GM21515 (cell line): ENCODE measurements around the gene GBP5.
"Not testable (repeated sequence)": the region's sequence is repeated elsewhere in the genome, so short reads cannot be mapped to it uniquely, and the experiment has no call there.

ENCODE experiments used
- ATAC-seq: cut with Tn5 transposase; IDR thresholded peaks from one replicate; pipeline ENCODE4 v1.9.1; 2021; ENCODE audit not compliant: unreplicated experiment

The GBP5 gene

GRCh38 chr1:89284078-89284763 lies 11.6 kb upstream of the GBP5 start:
- ATAC-seq: not testable (repeated sequence)

GRCh38 chr1:89280766-89281165 lies 8.1 kb upstream of the GBP5 start:
- ATAC-seq: no peak

- no peak for ATAC-seq
Observed at GRCh38 chr1:89279011-89279466, 6.4 kb upstream of the GBP5 start.

- no peak for ATAC-seq
Observed at GRCh38 chr1:89277725-89278124, 5.1 kb upstream of the GBP5 start.

GRCh38 chr1:89276690-89277089 lies 4.0 kb upstream of the GBP5 start:
- ATAC-seq: no peak

GRCh38 chr1:89274411-89274857 lies 1.8 kb upstream of the GBP5 start:
- no peak for ATAC-seq

- ATAC-seq: no peak
Observed at GRCh38 chr1:89273324-89273778, 691 bp upstream of the GBP5 start.

- no peak for ATAC-seq
Observed at GRCh38 chr1:89271341-89272015, 1.2 kb downstream of the GBP5 start.

- no peak for ATAC-seq
Observed at GRCh38 chr1:89270423-89270822, 2.2 kb downstream of the GBP5 start.

GRCh38 chr1:89269277-89269676 lies 3.4 kb downstream of the GBP5 start:
- no peak for ATAC-seq

- ATAC-seq: no peak
Observed at GRCh38 chr1:89262643-89263042, 10.0 kb downstream of the GBP5 start.

- ATAC-seq: no peak
Observed at GRCh38 chr1:89261926-89262515, 10.6 kb downstream of the GBP5 start.

- ATAC-seq: no peak
Observed at GRCh38 chr1:89260566-89261255, 11.9 kb downstream of the GBP5 start.

GRCh38 chr1:89260042-89260441 lies 12.6 kb downstream of the GBP5 start:
- no peak for ATAC-seq

- ATAC-seq: no peak
Observed at GRCh38 chr1:89259283-89259971, 13.2 kb downstream of the GBP5 start.

GRCh38 chr1:89257041-89257440 lies 15.6 kb downstream of the GBP5 start:
- no peak for ATAC-seq

GRCh38 chr1:89255581-89255980 lies 17.1 kb downstream of the GBP5 start:
- ATAC-seq: not testable (repeated sequence)

GRCh38 chr1:89254658-89255287 lies 17.9 kb downstream of the GBP5 start:
- ATAC-seq: no peak

- ATAC-seq: no peak
Observed at GRCh38 chr1:89243046-89243445, 29.6 kb downstream of the GBP5 start.
